Sigmoid colon (tissue), 7 donors: ENCODE data around the gene MICAL1. TPM values are rescaled to one million over a fixed set of nuclear protein-coding genes. Genes with fewer than 3 reads are reported as not detected.

Experiments used
- DNase-seq: peaks from one replicate; pipeline ENCODE4 v3.0.0-alpha.2; 2019
- H3K27ac ChIP-seq, 4 donors: fragments of 200-600 bp; sonication (generic); one replicate each; pipeline ENCODE4 v1.5.1; 2016 to 2019; ENCODE audit warnings: mild to moderate bottlenecking in 1 of 4
- H3K27me3 ChIP-seq, 3 donors: fragments of 200-600 bp; sonication (generic); one replicate each; pipeline ENCODE4 v1.5.1; 2019; ENCODE audit warnings: mild to moderate bottlenecking in 1 of 3
- H3K36me3 ChIP-seq, 4 donors: fragments of 200-600 bp; sonication (generic); one replicate each; pipeline ENCODE4 v1.5.1; 2016 to 2019
- H3K4me1 ChIP-seq, 4 donors: fragments of 200-600 bp; sonication (generic); one replicate each; pipeline ENCODE4 v1.5.1; 2017 to 2019
- H3K4me3 ChIP-seq, 4 donors: fragments of 200-600 bp; sonication (generic); one replicate each; pipeline ENCODE4 v1.5.1; 2017 to 2019; ENCODE audit warnings: mild to moderate bottlenecking in 2 of 4, moderate library complexity in 1 of 4
- H3K9me3 ChIP-seq, 4 donors: fragments of 200-600 bp in 3 of 4; sonication (generic) in 3 of 4; one replicate each; pipeline versions ENCODE4 v1.5.1 to v1.6.1; 2013 to 2019
- EP300 ChIP-seq, 4 donors: sonication (generic); formaldehyde crosslinking; IDR thresholded peaks; one replicate each; pipeline ENCODE4 v1.6.1; 2017; ENCODE audit warnings: antibody characterized with exemption in 4 of 4
- POLR2A ChIP-seq, 2 donors: fragments of 450-650 bp; IDR thresholded peaks; one replicate each; pipeline ENCODE4 v1.6.1; 2016; ENCODE audit warnings: antibody characterized with exemption in 2 of 2, mild to moderate bottlenecking in 2 of 2, moderate library complexity in 2 of 2
- POLR2AphosphoS5 ChIP-seq, 4 donors: sonication (generic); formaldehyde crosslinking; IDR thresholded peaks; one replicate each; pipeline ENCODE4 v1.6.1; 2017; ENCODE audit warnings: antibody characterized with exemption in 4 of 4
- WGBS, 2 donors: extraction: QIAGEN DNeasy Blood & Tissue Kit; methylation state at CpG; one replicate each; pipeline ENCODE4 v1.1.7; 2013; 5-methylcytosine and 5-hydroxymethylcytosine counted together
- intact Hi-C: fragments of 100-400 bp; cut with DNase I; formaldehyde crosslinking; loops from one replicate; pipeline ENCODE4 v1.15.1; 2023
- polyA plus RNA-seq, 3 donors: library from polyadenylated mRNA; stranded (reverse); fragments of 200-250 nt; gene quantifications; one replicate each; pipeline ENCODE4 v1.2.3, GENCODE V29; 2013
- total RNA-seq, 4 donors: library from RNA; depleted of rRNA; stranded (reverse); fragments of >200 nt; gene quantifications; one replicate each; pipeline ENCODE4 v1.1.0, GENCODE V29; 2016
- TF ChIP-seq, protein P1 (sequence below), 4 experiments: fragments of 450-650 bp in 3 of 4; fragments of 200-600 bp in 1 of 4; IDR thresholded peaks; one replicate each; pipeline ENCODE4 v1.5.1; 2016 to 2019; ENCODE audit warnings: antibody characterized with exemption in 4 of 4, mild to moderate bottlenecking in 3 of 4, moderate library complexity in 2 of 4
- donor health status: healthy with polysubstance abuse.
- donor health status: Bipolar disorder and iron deficiency.
- donor health status: healthy.

Gene MICAL1
- total and polyA plus RNA-seq, 7 donors: 7.8 to 71.3 (median 14.8) TPM

DNA sequence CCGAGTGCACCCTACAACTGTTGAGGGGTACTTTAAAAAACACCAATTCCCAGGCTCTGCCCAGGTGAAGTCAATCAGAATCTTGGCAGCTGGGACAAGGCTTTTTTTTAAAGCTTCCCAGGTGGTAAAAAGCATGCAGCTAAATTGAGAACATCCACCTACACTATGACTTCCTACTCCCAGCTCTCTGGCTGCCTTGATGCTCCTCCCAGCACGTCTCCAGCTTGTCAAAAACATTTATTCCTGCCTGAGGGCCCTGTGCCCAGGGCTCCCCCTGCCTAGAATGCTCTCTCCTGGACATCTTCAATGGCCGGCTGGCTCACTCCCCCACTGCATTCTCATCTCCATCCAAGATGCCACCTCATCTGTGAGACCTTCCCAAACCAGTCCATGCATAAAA, 17.5 kb upstream of the MICAL1 start:
- Histone ChIP-seq H3K9me3 (no peaks in the 10 kb centered on the region), H3K27me3 (no peaks in the 10 kb centered on the region), H3K4me1 (peaks cover 0 to 12% (median 4%) of the 10 kb centered on the region in 4 donors), H3K36me3 (peaks cover 0 to 91% (median 39%) of the 10 kb centered on the region in 4 donors), H3K27ac (no peak overlapping the region), H3K4me3 (no peak overlapping the region)
- no peak for DNase-seq
- intact Hi-C loops: no loop called here
- 93 to 95% methylated on average over 3 of the region's 3 CpGs for WGBS, 2 donors
- no peak for TF ChIP-seq POLR2AphosphoS5 (IDR thresholded peaks at IDR 0.05)
- no peak for TF ChIP-seq POLR2A (IDR thresholded peaks at IDR 0.05)
- TF ChIP-seq, protein P1, sequence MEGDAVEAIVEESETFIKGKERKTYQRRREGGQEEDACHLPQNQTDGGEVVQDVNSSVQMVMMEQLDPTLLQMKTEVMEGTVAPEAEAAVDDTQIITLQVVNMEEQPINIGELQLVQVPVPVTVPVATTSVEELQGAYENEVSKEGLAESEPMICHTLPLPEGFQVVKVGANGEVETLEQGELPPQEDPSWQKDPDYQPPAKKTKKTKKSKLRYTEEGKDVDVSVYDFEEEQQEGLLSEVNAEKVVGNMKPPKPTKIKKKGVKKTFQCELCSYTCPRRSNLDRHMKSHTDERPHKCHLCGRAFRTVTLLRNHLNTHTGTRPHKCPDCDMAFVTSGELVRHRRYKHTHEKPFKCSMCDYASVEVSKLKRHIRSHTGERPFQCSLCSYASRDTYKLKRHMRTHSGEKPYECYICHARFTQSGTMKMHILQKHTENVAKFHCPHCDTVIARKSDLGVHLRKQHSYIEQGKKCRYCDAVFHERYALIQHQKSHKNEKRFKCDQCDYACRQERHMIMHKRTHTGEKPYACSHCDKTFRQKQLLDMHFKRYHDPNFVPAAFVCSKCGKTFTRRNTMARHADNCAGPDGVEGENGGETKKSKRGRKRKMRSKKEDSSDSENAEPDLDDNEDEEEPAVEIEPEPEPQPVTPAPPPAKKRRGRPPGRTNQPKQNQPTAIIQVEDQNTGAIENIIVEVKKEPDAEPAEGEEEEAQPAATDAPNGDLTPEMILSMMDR (IDR thresholded peaks at IDR 0.05): no peak
- TF ChIP-seq EP300 (IDR thresholded peaks at IDR 0.05): no peak

DNA sequence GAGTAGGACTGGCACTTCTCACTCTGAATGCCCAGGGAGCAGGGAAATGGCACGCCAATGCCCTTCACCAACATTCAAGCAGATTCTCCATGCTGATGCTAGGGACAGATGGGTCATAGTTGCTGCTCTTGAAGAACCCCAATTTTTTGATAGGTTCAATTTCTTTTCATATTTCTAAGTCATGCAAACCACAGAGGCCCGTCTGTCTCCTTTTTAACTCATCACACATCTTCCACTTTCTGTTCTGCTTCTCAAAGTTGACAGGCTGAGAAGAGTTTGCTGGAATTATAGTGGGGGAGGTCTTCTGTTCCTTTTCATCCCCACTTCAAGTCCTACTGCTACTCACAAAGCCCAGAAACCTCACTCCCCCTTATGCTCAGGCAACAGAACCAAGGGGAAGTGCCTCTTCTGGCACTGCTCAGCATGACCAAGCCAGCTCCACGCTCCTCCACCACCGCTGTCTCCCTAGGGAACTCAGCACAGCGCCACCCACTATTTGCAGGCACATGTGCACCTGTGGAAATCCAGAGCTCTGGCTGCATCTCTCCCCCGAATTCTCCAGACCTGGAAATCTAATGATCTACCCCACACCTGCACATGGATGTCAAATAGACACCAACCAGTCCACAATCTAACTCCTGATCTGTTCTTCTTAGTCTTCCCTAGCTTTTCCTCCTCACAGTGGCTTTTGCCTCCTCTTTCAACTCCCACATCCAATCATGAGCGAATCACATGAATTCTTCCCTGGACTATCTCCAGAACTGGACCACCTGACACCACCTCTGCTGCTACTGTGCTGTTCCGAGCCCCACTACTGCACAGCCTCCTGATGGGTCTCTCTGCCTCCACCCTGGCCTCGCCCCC, 16.8 kb upstream of the MICAL1 start:
- WGBS, 2 donors: 81 to 95% methylated on average over 9 of the region's 9 CpGs
- Histone ChIP-seq H3K27me3 (no peaks in the 10 kb centered on the region), H3K4me3 (no peak overlapping the region), H3K4me1 (peaks cover 0 to 6% (median 0%) of the 10 kb centered on the region in 4 donors), H3K27ac (no peak overlapping the region), H3K36me3 (peaks cover 0 to 92% (median 39%) of the 10 kb centered on the region in 4 donors), H3K9me3 (no peaks in the 10 kb centered on the region)
- TF ChIP-seq POLR2AphosphoS5 (IDR thresholded peaks at IDR 0.05) (no peak), EP300 (IDR thresholded peaks at IDR 0.05) (no peak), POLR2A (IDR thresholded peaks at IDR 0.05) (no peak)
- TF ChIP-seq, protein P1 (IDR thresholded peaks at IDR 0.05): no peak
- DNase-seq: no peak
- intact Hi-C loops: no loop called here

DNA sequence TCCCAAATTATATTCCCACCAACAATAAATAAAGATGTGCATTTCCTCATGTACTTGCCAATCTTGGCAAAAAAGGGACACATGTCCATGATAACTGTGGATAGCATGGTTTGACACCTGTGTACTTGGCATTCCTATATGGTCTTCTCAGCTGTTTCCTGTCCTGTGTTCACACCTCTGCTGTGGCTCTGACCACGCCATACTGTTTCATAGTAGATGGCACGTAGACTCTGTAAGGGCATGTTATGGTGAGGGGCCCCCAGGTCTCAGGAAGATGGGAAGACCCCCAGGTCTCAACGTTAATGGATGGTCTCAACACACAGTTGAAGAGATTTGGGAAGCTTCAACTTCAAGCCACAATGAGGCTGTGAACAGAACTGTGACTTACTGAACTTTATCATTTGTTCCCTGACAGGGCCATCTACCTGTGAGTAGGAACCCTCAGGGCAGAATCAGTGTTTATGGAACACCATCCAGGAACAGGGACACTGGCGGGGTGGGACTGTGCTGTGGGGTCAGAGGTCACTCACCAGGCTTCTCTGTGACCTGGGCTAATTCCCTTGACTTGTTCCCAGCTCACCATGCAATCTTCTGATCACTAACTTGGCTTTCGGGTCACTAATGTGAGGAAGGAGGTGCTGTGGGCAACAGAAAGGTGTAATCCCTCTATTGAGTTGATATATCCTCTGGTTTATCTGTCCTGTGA, 15.7 kb upstream of the MICAL1 start:
- no peak for TF ChIP-seq POLR2A (IDR thresholded peaks at IDR 0.05)
- TF ChIP-seq, protein P1 (IDR thresholded peaks at IDR 0.05): no peak
- WGBS, 2 donors: 90 to 91% methylated on average over 5 of the region's 5 CpGs
- H3K27ac ChIP-seq: no peak overlapping the region
- no peaks in the 10 kb centered on the region for H3K9me3 ChIP-seq
- no peaks in the 10 kb centered on the region for H3K4me1 ChIP-seq
- intact Hi-C loops: no loop called here
- no peak for DNase-seq
- no peak overlapping the region for H3K4me3 ChIP-seq
- no peaks in the 10 kb centered on the region for H3K27me3 ChIP-seq
- peaks cover 0 to 99% (median 40%) of the 10 kb centered on the region in 4 donors for H3K36me3 ChIP-seq

DNA sequence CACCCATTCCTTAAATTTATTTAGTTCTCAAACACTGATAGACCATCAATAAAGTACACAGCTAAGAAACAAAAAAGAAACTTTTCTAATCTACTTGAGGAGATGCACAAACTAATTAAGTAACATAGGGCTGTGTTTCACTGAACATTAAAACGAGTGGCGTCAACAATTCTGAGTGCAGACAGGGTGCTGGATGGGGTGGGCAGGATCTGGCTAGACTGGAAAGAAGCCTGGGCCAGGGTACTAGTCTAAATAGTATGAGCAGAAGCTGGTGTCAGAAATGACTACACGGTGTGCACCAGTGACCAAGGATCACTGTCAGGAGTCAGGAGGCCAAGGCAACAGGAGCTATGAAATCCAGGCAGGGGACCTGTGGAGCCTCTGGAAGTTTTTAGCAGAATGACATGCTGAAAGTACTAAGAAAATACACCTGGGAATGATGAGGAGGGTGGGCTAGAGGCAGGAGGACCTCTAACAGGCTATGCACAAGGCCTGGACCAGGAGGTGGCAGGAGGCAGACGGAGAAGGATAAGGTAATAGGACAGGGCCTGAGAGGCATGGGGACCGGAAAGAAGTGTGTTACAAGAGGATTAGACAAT, 14.1 kb upstream of the MICAL1 start:
- Histone ChIP-seq H3K4me3 (no peak overlapping the region), H3K4me1 (no peaks in the 10 kb centered on the region), H3K9me3 (no peaks in the 10 kb centered on the region), H3K36me3 (peaks cover 6 to 99% (median 49%) of the 10 kb centered on the region in 4 donors), H3K27me3 (no peaks in the 10 kb centered on the region), H3K27ac (no peak overlapping the region)
- WGBS, 2 donors: 95 to 96% methylated on average over 5 of the region's 5 CpGs
- no peak for DNase-seq
- intact Hi-C loops: no loop called here
- TF ChIP-seq EP300 (IDR thresholded peaks at IDR 0.05) (no peak), POLR2A (IDR thresholded peaks at IDR 0.05) (no peak), POLR2AphosphoS5 (IDR thresholded peaks at IDR 0.05) (no peak)
- TF ChIP-seq, protein P1 (IDR thresholded peaks at IDR 0.05): no peak
